Activated naive CD4-positive, alpha-beta T cell treated with anti-CD3 and anti-CD28 coated beads, Interleukin-2, amount 50 U/mL, for 24 hours (primary cell): ENCODE measurements around the gene CHCHD10.
A peak's percentile ranks its signal among the peaks of the same experiment; 100 is the strongest.

Experiments
- H3K27ac Mint-ChIP-seq: one replicate; pipeline ENCODE4 v1.8.0; 2021; ENCODE audit warnings: mild to moderate bottlenecking, mixed read lengths
- H3K27me3 Mint-ChIP-seq: one replicate; pipeline ENCODE4 v1.8.0; 2021; ENCODE audit warnings: mixed read lengths
- H3K36me3 Mint-ChIP-seq: one replicate; pipeline ENCODE4 v1.8.0; 2021; ENCODE audit warnings: mixed read lengths
- H3K4me1 Mint-ChIP-seq: one replicate; pipeline ENCODE4 v1.8.0; 2021; ENCODE audit warnings: mixed read lengths
- H3K4me3 Mint-ChIP-seq: one replicate; pipeline ENCODE4 v1.8.0; 2021; ENCODE audit warnings: mild to moderate bottlenecking, mixed read lengths
- H3K9me3 Mint-ChIP-seq: one replicate; pipeline ENCODE4 v1.8.0; 2021; ENCODE audit warnings: mixed read lengths

CHCHD10 gene

GRCh38 chr22:23780146-23780748, 12.5 kb upstream of the CHCHD10 start:
- no peak overlapping the region for H3K4me3 Mint-ChIP-seq
- H3K4me1 Mint-ChIP-seq, result peaks cover 7% of the 10 kb centered on the region
- no peaks in the 10 kb centered on the region for H3K9me3 Mint-ChIP-seq
- H3K27ac Mint-ChIP-seq, result no peak overlapping the region
- no peaks in the 10 kb centered on the region for H3K27me3 Mint-ChIP-seq
- H3K36me3 Mint-ChIP-seq, result no peaks in the 10 kb centered on the region

DNA sequence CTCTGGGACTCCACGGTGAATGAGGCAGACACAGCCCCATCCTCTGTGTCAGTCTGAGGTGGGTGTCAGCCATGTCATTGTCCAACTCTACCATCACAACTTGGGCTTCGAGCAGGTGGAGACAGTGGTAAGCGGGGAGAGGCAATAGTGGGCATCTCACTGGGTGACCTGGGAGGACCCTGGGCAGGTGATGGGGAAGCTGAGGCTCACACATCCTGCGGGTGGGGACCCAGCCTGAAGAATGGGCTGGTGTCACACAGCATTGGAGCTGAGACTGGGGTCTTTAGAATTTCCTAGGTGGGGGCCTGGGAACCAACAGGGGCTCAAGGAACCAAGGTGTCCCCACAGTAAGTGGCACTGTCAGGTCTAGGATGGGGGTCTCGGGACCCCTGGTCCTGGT, 12.0 kb upstream of the CHCHD10 start:
- H3K27me3 Mint-ChIP-seq, result no peaks in the 10 kb centered on the region
- no peaks in the 10 kb centered on the region for H3K9me3 Mint-ChIP-seq
- H3K36me3 Mint-ChIP-seq, result no peaks in the 10 kb centered on the region
- no peak overlapping the region for H3K4me3 Mint-ChIP-seq
- no peak overlapping the region for H3K27ac Mint-ChIP-seq
- H3K4me1 Mint-ChIP-seq, result peaks cover 7% of the 10 kb centered on the region

DNA sequence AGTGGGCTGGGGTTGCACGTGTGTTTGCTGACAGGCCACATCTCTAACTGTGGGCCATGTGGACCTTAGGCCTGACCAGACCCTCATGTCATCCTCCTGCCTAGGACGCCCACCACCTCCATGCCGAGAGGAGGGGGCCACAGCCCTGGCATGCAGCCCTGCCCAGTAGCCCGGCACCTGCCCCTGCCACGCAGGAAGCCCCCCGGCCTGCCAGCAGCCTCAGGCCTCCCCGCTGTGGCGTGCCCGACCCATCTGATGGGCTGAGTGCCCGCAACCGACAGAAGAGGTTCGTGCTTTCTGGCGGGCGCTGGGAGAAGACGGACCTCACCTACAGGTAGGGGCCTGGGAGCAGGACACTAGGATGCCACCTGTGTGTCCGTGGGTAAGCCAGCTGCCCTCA, 11.3 kb upstream of the CHCHD10 start:
- H3K27ac Mint-ChIP-seq, result no peak overlapping the region
- H3K36me3 Mint-ChIP-seq, result no peaks in the 10 kb centered on the region
- no peaks in the 10 kb centered on the region for H3K27me3 Mint-ChIP-seq
- no peaks in the 10 kb centered on the region for H3K9me3 Mint-ChIP-seq
- H3K4me1 Mint-ChIP-seq, result peaks cover under 1% of the 10 kb centered on the region
- no peak overlapping the region for H3K4me3 Mint-ChIP-seq

GRCh38 chr22:23778577-23778900, 10.8 kb upstream of the CHCHD10 start:
- no peak overlapping the region for H3K4me3 Mint-ChIP-seq
- no peak overlapping the region for H3K27ac Mint-ChIP-seq
- peaks cover under 1% of the 10 kb centered on the region for H3K4me1 Mint-ChIP-seq
- H3K36me3 Mint-ChIP-seq, result no peaks in the 10 kb centered on the region
- no peaks in the 10 kb centered on the region for H3K9me3 Mint-ChIP-seq
- no peaks in the 10 kb centered on the region for H3K27me3 Mint-ChIP-seq

DNA sequence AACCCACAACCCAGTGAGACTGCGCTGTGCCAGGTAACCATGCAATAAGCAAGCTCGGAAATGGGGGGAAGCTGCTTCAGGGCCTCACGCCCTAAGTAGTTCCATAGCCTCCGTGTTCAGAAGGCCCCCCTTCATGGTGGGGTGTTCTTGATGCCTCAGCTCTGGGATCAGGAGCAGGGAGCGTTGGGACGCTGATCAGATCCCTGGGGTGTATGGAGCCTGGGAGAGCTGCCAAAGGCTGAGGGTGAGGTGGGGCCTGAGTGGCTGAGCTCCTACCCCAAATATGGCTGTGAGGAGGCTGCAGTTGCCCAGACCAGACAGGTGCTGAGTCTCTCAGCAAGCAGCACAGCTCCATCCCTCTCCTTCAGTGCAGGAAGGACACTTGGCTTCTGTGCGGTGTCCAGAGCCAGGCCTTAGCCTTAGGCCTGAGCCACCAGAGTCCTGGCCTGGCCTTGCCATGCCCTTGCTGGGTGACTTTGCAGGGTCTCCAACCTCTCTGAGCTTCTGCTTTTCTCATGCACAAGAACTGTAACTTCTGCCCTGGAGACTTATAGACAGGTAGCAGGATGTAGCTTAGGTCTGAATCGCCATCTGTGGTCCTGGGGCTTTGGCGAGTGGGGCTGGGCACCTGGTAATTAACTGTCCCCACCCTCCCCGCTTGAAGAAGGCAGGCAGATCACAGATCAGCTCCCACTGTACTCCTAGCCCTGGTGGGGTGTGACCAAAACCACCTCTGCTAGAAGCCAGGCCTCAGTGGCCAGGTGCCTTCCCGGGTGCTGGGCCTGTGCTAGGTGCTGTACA, 10.2 kb upstream of the CHCHD10 start:
- H3K27ac Mint-ChIP-seq, result no peak overlapping the region
- H3K4me3 Mint-ChIP-seq, result no peak overlapping the region
- H3K9me3 Mint-ChIP-seq, result no peaks in the 10 kb centered on the region
- H3K27me3 Mint-ChIP-seq, result no peaks in the 10 kb centered on the region
- no peaks in the 10 kb centered on the region for H3K36me3 Mint-ChIP-seq
- H3K4me1 Mint-ChIP-seq, result peaks cover 6% of the 10 kb centered on the region

DNA sequence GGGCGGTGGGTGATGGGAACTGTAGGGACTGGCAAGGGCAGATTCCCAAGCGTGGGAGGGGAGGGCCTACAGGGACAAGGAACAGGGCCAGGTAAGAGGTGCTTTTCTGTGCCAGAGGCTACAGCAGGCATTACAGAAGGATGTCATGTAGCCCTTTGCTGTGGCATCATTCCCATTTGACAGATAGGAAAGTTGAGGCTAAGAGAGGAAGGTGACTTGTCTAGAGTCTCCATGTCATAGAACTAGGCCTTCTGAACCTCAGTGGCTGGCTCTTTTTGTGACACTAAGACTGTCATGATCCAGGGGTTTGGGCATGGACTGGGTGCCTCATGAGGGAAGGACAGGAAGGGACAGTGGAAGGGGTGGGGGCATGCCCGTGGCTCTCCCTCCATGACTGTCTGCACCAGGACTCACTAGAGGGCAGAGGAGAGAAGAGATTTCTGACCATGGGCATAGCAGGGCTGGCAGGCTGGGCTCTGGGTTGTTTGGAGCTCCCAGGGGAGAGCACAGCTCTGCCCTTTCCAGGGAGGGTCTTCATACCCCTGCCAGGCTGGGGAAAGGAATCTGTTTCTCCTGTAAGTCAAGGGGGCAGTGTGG, 8.1 kb upstream of the CHCHD10 start:
- H3K9me3 Mint-ChIP-seq, result no peaks in the 10 kb centered on the region
- no peak overlapping the region for H3K4me3 Mint-ChIP-seq
- H3K27ac Mint-ChIP-seq, result no peak overlapping the region
- H3K4me1 Mint-ChIP-seq, result peaks cover 15% of the 10 kb centered on the region
- H3K27me3 Mint-ChIP-seq, result no peaks in the 10 kb centered on the region
- no peaks in the 10 kb centered on the region for H3K36me3 Mint-ChIP-seq

GRCh38 chr22:23774922-23775436, 7.2 kb upstream of the CHCHD10 start:
- peaks cover 16% of the 10 kb centered on the region for H3K4me1 Mint-ChIP-seq

GRCh38 chr22:23774114-23774921, 6.5 kb upstream of the CHCHD10 start:
- H3K4me3 Mint-ChIP-seq, result peak overlapping the region; percentile 23
- H3K36me3 Mint-ChIP-seq, result no peaks in the 10 kb centered on the region
- H3K27me3 Mint-ChIP-seq, result no peaks in the 10 kb centered on the region
- H3K4me1 Mint-ChIP-seq, result peaks cover 18% of the 10 kb centered on the region
- no peaks in the 10 kb centered on the region for H3K9me3 Mint-ChIP-seq
- H3K27ac Mint-ChIP-seq, result no peak overlapping the region

More at GRCh38 chr22:23774922-23775436, 7.2 kb upstream of the CHCHD10 start:
- no peaks in the 10 kb centered on the region for H3K9me3 Mint-ChIP-seq
- no peaks in the 10 kb centered on the region for H3K27me3 Mint-ChIP-seq
- H3K27ac Mint-ChIP-seq, result no peak overlapping the region
- H3K36me3 Mint-ChIP-seq, result no peaks in the 10 kb centered on the region
- H3K4me3 Mint-ChIP-seq, result no peak overlapping the region

GRCh38 chr22:23773483-23774113, 5.8 kb upstream of the CHCHD10 start:
- no peaks in the 10 kb centered on the region for H3K36me3 Mint-ChIP-seq
- no peak overlapping the region for H3K27ac Mint-ChIP-seq
- H3K27me3 Mint-ChIP-seq, result no peaks in the 10 kb centered on the region
- peak overlapping the region; percentile 70 for H3K4me3 Mint-ChIP-seq
- no peaks in the 10 kb centered on the region for H3K9me3 Mint-ChIP-seq
- H3K4me1 Mint-ChIP-seq, result peaks cover 18% of the 10 kb centered on the region

- H3K36me3 Mint-ChIP-seq, result no peaks in the 10 kb centered on the region
- no peaks in the 10 kb centered on the region for H3K27me3 Mint-ChIP-seq
- H3K4me3 Mint-ChIP-seq, result peak within 1 kb of the TSS; percentile 70
- peaks cover 18% of the 10 kb centered on the region for H3K4me1 Mint-ChIP-seq
- no peak within 1 kb of the TSS for H3K27ac Mint-ChIP-seq
- H3K9me3 Mint-ChIP-seq, result no peaks in the 10 kb centered on the region
Observed at GRCh38 chr22:23772649-23773473, 5.1 kb upstream of the CHCHD10 start, which contains the start of gene MMP11. Gene MMP11, plus strand, starts transcription at chr22:23772849. Its CDS starts 22 bp downstream, at chr22:23772871.

- Mint-ChIP-seq H3K27ac (no peak overlapping the region), H3K36me3 (no peaks in the 10 kb centered on the region), H3K27me3 (no peaks in the 10 kb centered on the region), H3K4me3 (peak overlapping the region; percentile 66), H3K4me1 (peaks cover 18% of the 10 kb centered on the region), H3K9me3 (no peaks in the 10 kb centered on the region)
Observed at GRCh38 chr22:23772315-23772648, 4.5 kb upstream of the CHCHD10 start.

DNA sequence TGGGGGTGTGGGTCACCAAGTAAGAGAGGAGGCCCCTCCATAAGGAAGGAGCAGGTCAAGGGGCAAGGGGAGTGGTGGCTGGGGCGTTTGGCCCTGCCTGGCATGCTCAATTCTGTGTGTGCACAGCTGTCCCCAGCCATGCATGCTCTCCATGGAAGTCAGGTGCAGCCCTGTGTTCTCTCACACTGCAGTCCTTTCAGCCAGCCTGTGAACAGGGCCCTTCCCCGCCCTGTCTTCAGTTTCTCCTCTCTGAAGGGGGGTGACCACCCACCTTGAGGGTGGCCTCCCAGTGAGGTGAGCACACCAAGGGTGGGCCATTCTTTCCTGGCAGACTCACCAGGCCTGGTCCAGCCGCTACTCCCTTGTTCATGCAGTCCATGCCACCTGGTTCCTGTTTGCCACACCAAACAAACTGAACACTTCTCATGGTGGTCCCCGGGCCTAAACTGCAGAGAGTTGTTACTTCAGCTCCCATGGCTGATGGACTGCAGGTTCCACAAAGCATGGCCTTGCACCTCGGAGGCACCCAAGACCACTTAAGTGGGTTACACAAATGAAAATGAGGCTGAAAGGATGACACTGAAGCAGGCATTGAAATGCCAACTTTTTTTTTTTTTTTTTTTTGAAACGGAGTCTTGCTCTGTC, 1.7 kb upstream of the CHCHD10 start:
- H3K9me3 Mint-ChIP-seq, result no peaks in the 10 kb centered on the region
- H3K27me3 Mint-ChIP-seq, result no peaks in the 10 kb centered on the region
- peaks cover 40% of the 10 kb centered on the region for H3K4me1 Mint-ChIP-seq
- H3K36me3 Mint-ChIP-seq, result no peaks in the 10 kb centered on the region
- H3K27ac Mint-ChIP-seq, result no peak overlapping the region
- peak overlapping the region; percentile 42 for H3K4me3 Mint-ChIP-seq

- no peak overlapping the region for H3K27ac Mint-ChIP-seq
- H3K27me3 Mint-ChIP-seq, result no peaks in the 10 kb centered on the region
- peak overlapping the region; percentile 72 for H3K4me3 Mint-ChIP-seq
- peaks cover 50% of the 10 kb centered on the region for H3K4me1 Mint-ChIP-seq
- no peaks in the 10 kb centered on the region for H3K36me3 Mint-ChIP-seq
- H3K9me3 Mint-ChIP-seq, result no peaks in the 10 kb centered on the region
Observed at GRCh38 chr22:23767303-23767672, 484 bp downstream of the CHCHD10 start.
